Fibroblast of the aortic adventitia (primary cell): ENCODE measurements around the gene ITGA8. TPM values are rescaled to one million over a fixed set of nuclear protein-coding genes. Genes with fewer than 3 reads are reported as not detected.
A peak's percentile ranks its signal among the peaks of the same experiment; 100 is the strongest.
"Not testable (repeated sequence)": the region's sequence is repeated elsewhere in the genome, so short reads cannot be mapped to it uniquely, and the experiment has no call there.

Experiments
- DNase-seq: peaks from one replicate; pipeline ENCODE4 v3.0.0-alpha.2; 2010; ENCODE audit warnings: low read depth
- H3K4me3 ChIP-seq: 2 replicates; pipeline ENCODE4 v1.5.1; 2011; ENCODE audit warnings: low read depth, mild to moderate bottlenecking, control low read depth, low read length, moderate library complexity
- total RNA-seq: library from RNA; depleted of rRNA; stranded (reverse); fragments of >200 nt; gene quantifications from 2 replicates; pipeline ENCODE4 v1.2.3, GENCODE V29; 2012; ENCODE audit warnings: low replicate concordance
- TF ChIP-seq, protein P1 (sequence below): IDR thresholded peaks from 2 replicates; pipeline ENCODE4 v1.5.1; 2011; ENCODE audit warnings: mild to moderate bottlenecking, low read length, control low read depth, inconsistent platforms; ENCODE audit not compliant: insufficient read depth

The ITGA8 gene
- total RNA-seq, 1 donor, result 38.5 TPM

- TF ChIP-seq, protein P1, sequence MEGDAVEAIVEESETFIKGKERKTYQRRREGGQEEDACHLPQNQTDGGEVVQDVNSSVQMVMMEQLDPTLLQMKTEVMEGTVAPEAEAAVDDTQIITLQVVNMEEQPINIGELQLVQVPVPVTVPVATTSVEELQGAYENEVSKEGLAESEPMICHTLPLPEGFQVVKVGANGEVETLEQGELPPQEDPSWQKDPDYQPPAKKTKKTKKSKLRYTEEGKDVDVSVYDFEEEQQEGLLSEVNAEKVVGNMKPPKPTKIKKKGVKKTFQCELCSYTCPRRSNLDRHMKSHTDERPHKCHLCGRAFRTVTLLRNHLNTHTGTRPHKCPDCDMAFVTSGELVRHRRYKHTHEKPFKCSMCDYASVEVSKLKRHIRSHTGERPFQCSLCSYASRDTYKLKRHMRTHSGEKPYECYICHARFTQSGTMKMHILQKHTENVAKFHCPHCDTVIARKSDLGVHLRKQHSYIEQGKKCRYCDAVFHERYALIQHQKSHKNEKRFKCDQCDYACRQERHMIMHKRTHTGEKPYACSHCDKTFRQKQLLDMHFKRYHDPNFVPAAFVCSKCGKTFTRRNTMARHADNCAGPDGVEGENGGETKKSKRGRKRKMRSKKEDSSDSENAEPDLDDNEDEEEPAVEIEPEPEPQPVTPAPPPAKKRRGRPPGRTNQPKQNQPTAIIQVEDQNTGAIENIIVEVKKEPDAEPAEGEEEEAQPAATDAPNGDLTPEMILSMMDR, result no peak
- DNase-seq, result no peak
Observed at GRCh38 chr10:15478429-15478828, 241.3 kb downstream of the ITGA8 start.

DNA sequence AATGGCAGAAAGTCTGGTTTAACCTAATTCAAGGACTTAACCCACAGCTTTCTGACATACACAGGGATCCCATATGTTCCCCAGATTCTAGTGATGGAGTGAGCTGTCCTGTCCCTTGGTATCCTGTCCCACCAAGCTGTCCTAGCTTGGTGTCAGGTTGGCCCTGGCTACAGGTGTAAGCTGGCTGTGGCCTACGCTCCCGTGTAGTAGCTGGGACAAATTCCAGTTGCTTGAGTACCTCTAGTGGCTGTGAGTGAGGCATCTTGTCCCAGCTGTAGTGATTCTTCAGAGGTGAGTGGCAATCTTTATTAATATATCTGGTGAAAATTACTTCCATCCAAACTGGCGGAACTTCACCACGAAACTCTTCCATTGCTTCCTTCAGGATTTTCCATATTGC lies 243.4 kb downstream of the ITGA8 start:
- no peak for DNase-seq
- no peak overlapping the region for H3K4me3 ChIP-seq
- TF ChIP-seq, protein P1, result no peak

More at GRCh38 chr10:15478429-15478828, 241.3 kb downstream of the ITGA8 start:
- H3K4me3 ChIP-seq, result no peak overlapping the region

DNA sequence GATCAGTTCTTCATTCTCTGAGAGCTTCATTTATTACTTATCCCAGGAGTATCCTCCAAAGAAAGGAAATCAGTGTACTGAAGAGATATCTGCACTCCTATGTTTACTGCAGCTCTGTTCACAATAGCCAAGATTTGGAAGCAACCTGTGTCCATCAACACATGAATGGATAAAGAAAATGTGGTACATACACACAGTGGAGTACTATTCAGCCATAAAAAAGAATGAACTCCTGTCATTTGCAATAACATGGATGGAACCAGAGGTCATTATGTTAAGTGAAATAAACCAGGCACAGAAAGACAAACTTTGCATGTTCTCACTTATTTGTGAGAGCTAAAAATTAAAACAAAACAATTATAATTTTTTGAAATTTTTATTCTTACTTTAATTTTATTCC lies 244.3 kb downstream of the ITGA8 start:
- H3K4me3 ChIP-seq, DNase-seq: not testable (repeated sequence)

- TF ChIP-seq, protein P1, result no peak
- no peak for DNase-seq
- H3K4me3 ChIP-seq, result no peak overlapping the region
Observed at GRCh38 chr10:15474671-15475070, 245.1 kb downstream of the ITGA8 start.

DNA sequence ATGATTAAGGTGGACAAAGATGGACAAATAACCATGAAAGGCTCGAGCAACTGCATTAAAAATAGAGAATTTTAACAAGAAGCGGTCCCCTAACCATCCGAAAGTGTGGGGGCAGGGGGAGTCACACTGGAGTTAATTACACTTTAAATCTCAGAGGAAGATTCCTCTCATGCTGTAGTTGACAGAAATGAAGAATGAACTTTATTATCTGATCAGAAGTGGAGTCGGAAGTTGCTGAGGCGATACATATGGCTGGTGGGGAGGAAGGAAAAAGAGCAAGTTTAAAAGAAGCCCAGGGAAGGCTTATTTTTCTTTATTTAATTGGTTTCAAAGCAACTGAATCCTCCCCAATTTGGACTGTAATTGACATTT lies 246.3 kb downstream of the ITGA8 start:
- no peak overlapping the region for H3K4me3 ChIP-seq
- TF ChIP-seq, protein P1, result no peak
- no peak for DNase-seq

GRCh38 chr10:15472431-15473395 lies 247.0 kb downstream of the ITGA8 start:
- TF ChIP-seq, protein P1, result no peak
- no peak overlapping the region for H3K4me3 ChIP-seq
- peak; percentile 93 for DNase-seq

GRCh38 chr10:15472008-15472407 lies 247.7 kb downstream of the ITGA8 start:
- peak; percentile 28 for DNase-seq
- H3K4me3 ChIP-seq, result no peak overlapping the region
- TF ChIP-seq, protein P1, result no peak
